Type B pancreatic cell (in vitro differentiated cells): ENCODE data around the gene PARD3B. TPM values are rescaled to one million over a fixed set of nuclear protein-coding genes. Genes with fewer than 3 reads are reported as not detected.

Source experiments
- DNase-seq: peaks from one replicate; pipeline ENCODE4 v3.0.0; 2021; ENCODE audit warnings: mixed read lengths; ENCODE audit not compliant: unreplicated experiment; ENCODE audit errors: extremely low spot score
- H3K27ac Mint-ChIP-seq: 2 replicates; pipeline ENCODE4 v1.8.0; 2021; ENCODE audit warnings: mild to moderate bottlenecking, mixed read lengths
- H3K27me3 Mint-ChIP-seq: 2 replicates; pipeline ENCODE4 v1.8.0; 2021; ENCODE audit warnings: mixed read lengths
- H3K36me3 Mint-ChIP-seq: 2 replicates; pipeline ENCODE4 v1.8.0; 2021; ENCODE audit warnings: mixed read lengths
- H3K4me1 Mint-ChIP-seq: one replicate; pipeline ENCODE4 v1.8.0; 2021; ENCODE audit warnings: mixed read lengths; ENCODE audit not compliant: unreplicated experiment
- H3K4me3 Mint-ChIP-seq: 2 replicates; pipeline ENCODE4 v1.8.0; 2021; ENCODE audit warnings: mild to moderate bottlenecking, mixed read lengths
- H3K9me3 Mint-ChIP-seq: 2 replicates; pipeline ENCODE4 v1.8.0; 2021; ENCODE audit warnings: mixed read lengths
- total RNA-seq: library from RNA; stranded (reverse); gene quantifications from 2 replicates; pipeline ENCODE4 v1.2.1, GENCODE V29; 2021; ENCODE audit warnings: low replicate concordance
- TF ChIP-seq, protein P1 (sequence below): fragments of 200-600 bp; sonication (generic); conservative IDR thresholded peaks from 2 replicates; pipeline ENCODE4 v1.5.0; 2021; ENCODE audit warnings: antibody characterized with exemption, mild to moderate bottlenecking

PARD3B gene
- total RNA-seq, 1 donor from 2014 or later: 15.9 TPM

DNA sequence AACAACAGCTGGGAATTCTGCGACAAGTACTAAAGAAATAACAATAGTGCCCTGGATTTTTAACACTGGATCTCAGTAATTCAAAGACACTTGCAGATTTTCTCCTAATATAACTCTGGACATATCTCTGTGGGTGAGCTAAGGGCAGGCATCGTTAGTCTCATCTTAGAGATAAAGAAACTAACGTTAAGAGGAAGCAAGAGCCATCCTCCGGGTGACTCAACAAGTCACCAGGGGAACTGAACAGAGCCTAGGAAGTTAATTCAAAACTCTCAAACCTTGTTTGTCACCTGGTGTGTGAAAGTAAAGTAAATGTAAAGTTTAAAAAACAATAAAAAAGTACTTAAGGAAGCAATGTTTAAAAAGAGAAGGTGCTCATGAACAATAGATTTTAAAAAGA is 1095.4 kb downstream of the PARD3B start:
- no peak overlapping the region for H3K4me3 Mint-ChIP-seq
- DNase-seq: no peak
- H3K36me3 Mint-ChIP-seq: no peaks in the 10 kb centered on the region
- TF ChIP-seq, protein P1, sequence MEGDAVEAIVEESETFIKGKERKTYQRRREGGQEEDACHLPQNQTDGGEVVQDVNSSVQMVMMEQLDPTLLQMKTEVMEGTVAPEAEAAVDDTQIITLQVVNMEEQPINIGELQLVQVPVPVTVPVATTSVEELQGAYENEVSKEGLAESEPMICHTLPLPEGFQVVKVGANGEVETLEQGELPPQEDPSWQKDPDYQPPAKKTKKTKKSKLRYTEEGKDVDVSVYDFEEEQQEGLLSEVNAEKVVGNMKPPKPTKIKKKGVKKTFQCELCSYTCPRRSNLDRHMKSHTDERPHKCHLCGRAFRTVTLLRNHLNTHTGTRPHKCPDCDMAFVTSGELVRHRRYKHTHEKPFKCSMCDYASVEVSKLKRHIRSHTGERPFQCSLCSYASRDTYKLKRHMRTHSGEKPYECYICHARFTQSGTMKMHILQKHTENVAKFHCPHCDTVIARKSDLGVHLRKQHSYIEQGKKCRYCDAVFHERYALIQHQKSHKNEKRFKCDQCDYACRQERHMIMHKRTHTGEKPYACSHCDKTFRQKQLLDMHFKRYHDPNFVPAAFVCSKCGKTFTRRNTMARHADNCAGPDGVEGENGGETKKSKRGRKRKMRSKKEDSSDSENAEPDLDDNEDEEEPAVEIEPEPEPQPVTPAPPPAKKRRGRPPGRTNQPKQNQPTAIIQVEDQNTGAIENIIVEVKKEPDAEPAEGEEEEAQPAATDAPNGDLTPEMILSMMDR: no peak
- H3K4me1 Mint-ChIP-seq: peaks cover 36% of the 10 kb centered on the region
- no peaks in the 10 kb centered on the region for H3K27me3 Mint-ChIP-seq
- H3K27ac Mint-ChIP-seq: no peak overlapping the region
- peaks cover 13% of the 10 kb centered on the region for H3K9me3 Mint-ChIP-seq

DNA sequence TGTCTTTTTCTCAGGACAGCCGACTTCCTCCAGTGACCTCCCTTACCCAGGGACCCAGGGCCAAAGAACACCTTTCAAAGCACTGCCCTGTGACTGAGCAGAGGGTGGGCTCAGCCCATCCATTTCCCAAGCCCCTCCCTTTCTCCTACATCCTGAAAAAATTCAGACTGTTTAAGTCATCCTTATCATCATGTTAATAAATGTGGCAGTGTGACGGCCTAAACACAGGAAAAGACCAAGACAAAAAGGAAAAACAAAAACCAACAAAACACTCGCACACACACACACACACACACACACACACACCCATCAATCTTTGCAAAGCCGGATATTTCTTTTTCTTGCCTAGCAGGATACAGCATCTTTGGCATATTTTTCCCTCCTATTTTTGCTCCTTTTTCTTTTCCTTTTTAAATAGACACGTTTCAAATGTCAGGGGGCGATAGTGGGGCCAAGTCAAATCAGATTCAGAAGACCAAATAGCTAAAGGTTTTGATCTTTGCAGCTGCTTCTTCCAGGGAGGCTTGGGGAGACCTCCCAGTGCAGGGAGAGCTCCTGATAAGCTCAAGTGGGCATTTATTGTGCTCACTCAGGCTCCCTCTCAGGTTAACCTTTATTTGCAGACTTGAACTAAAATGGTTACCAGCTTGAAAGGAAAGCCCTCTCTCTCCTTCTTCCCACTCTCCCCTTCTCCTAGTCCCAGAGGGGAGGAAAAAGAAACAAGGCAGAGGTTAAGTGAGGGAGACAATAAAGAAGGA is 1097.5 kb downstream of the PARD3B start:
- Mint-ChIP-seq H3K4me1 (peaks cover 26% of the 10 kb centered on the region), H3K27me3 (peaks cover 3% of the 10 kb centered on the region), H3K4me3 (peak overlapping the region; percentile 24), H3K9me3 (peaks cover 13% of the 10 kb centered on the region), H3K36me3 (no peaks in the 10 kb centered on the region), H3K27ac (peak overlapping the region; percentile 13)
- TF ChIP-seq, protein P1: no peak
- no peak for DNase-seq

DNA sequence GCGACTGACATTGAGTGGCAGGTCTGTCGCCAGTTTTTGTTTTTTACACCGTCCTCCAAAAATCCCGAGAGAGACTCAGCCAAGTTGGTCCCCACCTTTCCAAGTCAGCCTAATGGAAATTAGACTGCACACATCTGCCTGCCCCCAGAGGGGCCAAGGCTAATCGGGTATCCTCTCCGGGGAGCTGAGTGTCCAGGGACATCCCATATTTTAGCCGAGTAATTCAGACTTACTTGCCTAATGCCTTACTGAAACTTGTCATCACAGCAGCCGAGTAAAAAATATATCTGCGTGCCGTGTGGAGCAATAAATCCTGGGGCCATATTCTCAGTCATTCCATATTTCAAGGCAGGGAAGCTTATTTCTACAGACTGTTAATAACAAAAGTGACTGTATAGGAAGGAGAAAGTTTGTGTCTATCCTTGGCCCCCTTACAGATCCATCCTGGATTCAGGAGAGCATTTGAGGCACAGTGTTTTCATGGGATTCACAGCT is 1098.2 kb downstream of the PARD3B start:
- Mint-ChIP-seq H3K27me3 (peaks cover 3% of the 10 kb centered on the region), H3K36me3 (no peaks in the 10 kb centered on the region), H3K9me3 (peaks cover 13% of the 10 kb centered on the region), H3K4me1 (peaks cover 24% of the 10 kb centered on the region), H3K4me3 (peak overlapping the region; percentile 24), H3K27ac (peak overlapping the region; percentile 13)
- DNase-seq: no peak
- TF ChIP-seq, protein P1: no peak

DNA sequence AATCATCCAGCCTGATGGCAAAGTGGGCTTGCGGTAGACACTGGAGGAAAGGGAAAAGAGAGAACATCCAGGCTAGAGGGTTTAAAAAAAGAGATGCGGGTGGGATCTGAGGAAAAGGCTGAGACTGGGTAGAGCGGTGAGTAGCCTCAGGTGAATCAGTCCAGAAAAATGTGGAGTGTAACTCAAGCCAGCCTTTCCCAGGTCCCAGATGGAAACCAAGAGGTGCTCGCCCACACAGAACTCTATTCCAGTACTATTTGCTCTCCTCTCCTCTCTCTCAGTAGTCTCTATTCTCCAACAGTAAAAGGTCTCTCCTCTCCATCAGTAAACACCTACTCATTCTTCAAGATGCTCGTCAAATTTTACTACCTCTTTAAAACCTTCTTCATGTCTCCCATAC is 1098.7 kb downstream of the PARD3B start:
- TF ChIP-seq, protein P1: no peak
- H3K27me3 Mint-ChIP-seq: peaks cover 3% of the 10 kb centered on the region
- H3K4me3 Mint-ChIP-seq: no peak overlapping the region
- H3K9me3 Mint-ChIP-seq: peaks cover 13% of the 10 kb centered on the region
- no peak for DNase-seq
- peaks cover 24% of the 10 kb centered on the region for H3K4me1 Mint-ChIP-seq
- peak overlapping the region; percentile 12 for H3K27ac Mint-ChIP-seq
- no peaks in the 10 kb centered on the region for H3K36me3 Mint-ChIP-seq

DNA sequence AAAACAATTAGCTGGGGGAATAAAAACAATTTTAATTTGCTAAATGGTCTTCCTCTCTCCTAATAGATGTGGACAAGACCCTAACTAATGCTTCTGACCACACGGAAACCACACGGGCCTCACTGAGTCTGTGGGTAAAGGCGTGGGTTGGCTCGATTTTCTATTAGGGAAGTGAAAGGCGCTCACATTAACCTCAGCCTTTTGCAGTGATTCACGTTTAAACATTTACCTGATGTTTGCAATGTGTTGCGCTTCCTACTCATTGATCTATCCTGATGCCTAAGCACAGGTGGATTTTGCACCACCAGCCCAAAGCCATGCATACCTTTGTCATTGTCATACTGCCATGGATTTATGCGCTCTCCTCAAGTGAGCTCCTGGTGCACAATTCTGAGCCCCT is 1101.4 kb downstream of the PARD3B start:
- no peak overlapping the region for H3K27ac Mint-ChIP-seq
- TF ChIP-seq, protein P1: no peak
- no peak for DNase-seq
- H3K9me3 Mint-ChIP-seq: peaks cover 9% of the 10 kb centered on the region
- no peak overlapping the region for H3K4me3 Mint-ChIP-seq
- no peaks in the 10 kb centered on the region for H3K36me3 Mint-ChIP-seq
- peaks cover 34% of the 10 kb centered on the region for H3K4me1 Mint-ChIP-seq
- peaks cover 3% of the 10 kb centered on the region for H3K27me3 Mint-ChIP-seq
